HepG2 (cell line): ENCODE results near the gene C2CD2. TPM values are rescaled to one million over a fixed set of nuclear protein-coding genes. Genes with fewer than 3 reads are reported as not detected.

ENCODE experiments used
- ARID5B ChIP-seq: IDR thresholded peaks from 2 replicates; pipeline ENCODE4 v1.4.0; 2020; ENCODE audit warnings: mild to moderate bottlenecking, missing genetic modification reagents
- CBFB ChIP-seq: sonication (generic); formaldehyde crosslinking; IDR thresholded peaks from 2 replicates; pipeline ENCODE4 v1.4.0; 2020; ENCODE audit warnings: missing genetic modification reagents
- EP300 ChIP-seq, 3 experiments: sonication (generic) in 1 of 3; formaldehyde crosslinking in 1 of 3; IDR thresholded peaks; 2 replicates each; pipeline versions ENCODE4 v1.5.1 to v1.6.1; 2011 to 2020; ENCODE audit warnings: low read depth in 2 of 3, low read length in 2 of 3, borderline replicate concordance in 1 of 3, improper control_type of control experiment in 1 of 3, mild to moderate bottlenecking in 1 of 3, missing genetic modification reagents in 1 of 3, moderate library complexity in 1 of 3
- HMG20A ChIP-seq: IDR thresholded peaks from 2 replicates; pipeline ENCODE4 v1.6.1; 2016; ENCODE audit warnings: borderline replicate concordance
- KMT2A ChIP-seq: sonication (generic); formaldehyde crosslinking; IDR thresholded peaks from 2 replicates; pipeline ENCODE4 v1.4.0; 2020; ENCODE audit warnings: missing genetic modification reagents
- MTA1 ChIP-seq: sonication (generic); formaldehyde crosslinking; IDR thresholded peaks from 2 replicates; pipeline ENCODE4 v1.4.0; 2020; ENCODE audit warnings: missing genetic modification reagents, mild to moderate bottlenecking, borderline replicate concordance
- RBFOX2 ChIP-seq: fragments of 200-400 bp; formaldehyde crosslinking; IDR thresholded peaks from 2 replicates; pipeline ENCODE4 v1.6.1; 2017; ENCODE audit warnings: low read depth, mild to moderate bottlenecking, low read length
- SCMH1 ChIP-seq: sonication (generic); formaldehyde crosslinking; IDR thresholded peaks from 2 replicates; pipeline ENCODE4 v1.9.0; 2021; ENCODE audit warnings: missing genetic modification reagents, mild to moderate bottlenecking, borderline replicate concordance
- TARDBP ChIP-seq: sonication (generic); formaldehyde crosslinking; IDR thresholded peaks from 2 replicates; pipeline ENCODE4 v1.8.0; 2022; ENCODE audit warnings: mild to moderate bottlenecking, missing genetic modification reagents
- TMF1 ChIP-seq: sonication (generic); formaldehyde crosslinking; IDR thresholded peaks from 2 replicates; pipeline ENCODE4 v1.8.1; 2022; ENCODE audit warnings: low read depth, missing genetic modification reagents
- USF2 ChIP-seq, 2 experiments: sonication (generic) in 1 of 2; formaldehyde crosslinking in 1 of 2; IDR thresholded peaks; 2 replicates each; pipeline versions ENCODE4 v1.5.1 to v1.6.1; 2011 to 2020; ENCODE audit warnings: borderline replicate concordance in 1 of 2, low read depth in 1 of 2, low read length in 1 of 2, mild to moderate bottlenecking in 1 of 2, missing genetic modification reagents in 1 of 2, moderate library complexity in 1 of 2
- ZBTB21 ChIP-seq: sonication (generic); formaldehyde crosslinking; IDR thresholded peaks from 2 replicates; pipeline ENCODE4 v1.4.0; 2020; ENCODE audit warnings: missing genetic modification reagents
- polyA plus RNA-seq, 8 experiments: library from polyadenylated mRNA; depleted of rRNA in 3 of 8; stranded (reverse) in 7 of 8; unstranded in 1 of 8; fragments of >200 nt; fragmentation: Illumina TruSeq in 4 of 8; extraction: Trizol in 4 of 8; gene quantifications; 2 replicates each; pipeline versions ENCODE4 v1.2.1 to v1.2.3, GENCODE V29; 2011 to 2016; ENCODE audit warnings: low read depth in 4 of 8, missing spikeins in 1 of 8, mixed read lengths in 1 of 8; ENCODE audit not compliant: insufficient read depth in 1 of 8
- total RNA-seq, 5 experiments: library from RNA; depleted of rRNA; stranded (reverse); fragments of >200 nt; fragmentation: Illumina TruSeq; extraction: Trizol; gene quantifications; 2 replicates each; pipeline ENCODE4 v1.2.3, GENCODE V29; 2016; ENCODE audit warnings: low read depth in 1 of 5

The C2CD2 gene
- total and polyA plus RNA-seq, 2 of the 13 experiments (the other 11 are each of a cell fraction or from before 2014, with no cell fraction given), result 12.5 to 19.7 TPM

- TF ChIP-seq ZBTB21 (CRISPR knock-in tag) (no peak), CBFB (CRISPR knock-in tag) (no peak; the same call in 1 of the 2 replicates), MTA1 (CRISPR knock-in tag) (peak; percentile 80; the same call in 1 of the 2 replicates), TARDBP (peak; percentile 70), KMT2A (CRISPR knock-in tag) (peak; percentile 47; the same call in 1 of the 2 replicates), TMF1 (CRISPR knock-in tag) (0 out of 2 replicates have a peak, but pooled peaks have one; percentile 34), RBFOX2 (no peak), ARID5B (peak; percentile 45; the same call in 1 of the 2 replicates), USF2 (IDR thresholded peaks at IDR 0.05; ENCODE audit: low read depth, low read length) (no peak), USF2 (CRISPR knock-in tag; IDR thresholded peaks at IDR 0.05; ENCODE audit: borderline replicate concordance) (no peak), SCMH1 (no peak), EP300 (IDR thresholded peaks at IDR 0.05; ENCODE audit: low read depth in 2 of 2, low read length in 2 of 2) (peak in 1 of 2 experiments; percentile 60; a peak in 2 of 4 replicates), EP300 (CRISPR knock-in tag; IDR thresholded peaks at IDR 0.05; ENCODE audit: borderline replicate concordance) (peak; percentile 50; the same call in 1 of the 2 replicates), HMG20A (CRISPR knock-in tag) (0 out of 2 replicates have a peak, but pooled peaks have one; percentile 11)
Measured at GRCh38 chr21:41926117-41926806, 27.6 kb downstream of the C2CD2 start (continued).
